HepG2 (cell line): ENCODE data around the gene CRIM1. TPM values are rescaled to one million over a fixed set of nuclear protein-coding genes. Genes with fewer than 3 reads are reported as not detected.

Source experiments
- ATAC-seq: fragments of 200-7000 bp; cut with Tn5 transposase; 3 replicates; pipeline ENCODE4 v1.9.1; 2020; ENCODE audit warnings: mild to moderate bottlenecking, moderate library complexity
- BruUV-seq: library from RNA; stranded (reverse); fragments of 400-500 nt; replicated peaks from 2 replicates; lab custom pipeline; 2021; lab: Mats Ljungman, UMichigan
- CTCF ChIA-PET: fragments of 300-600 bp; formaldehyde crosslinking; extraction: SDS; loops from one replicate; lab custom pipeline; 2021; ENCODE audit warnings: low total read pairs, inconsistent platforms, low intra/inter-chr PET ratio; lab: Yijun Ruan, JAX
- POLR2A ChIA-PET: fragments of 350-600 bp; sonication (Branson Sonifier 250); formaldehyde crosslinking; loops from one replicate; lab custom pipeline; 2020; ENCODE audit warnings: antibody characterized with exemption, inconsistent platforms; lab: Yijun Ruan, JAX
- DNase-seq: peaks from one replicate; pipeline ENCODE4 v3.0.0-alpha.2; 2015; ENCODE audit warnings: low spot score
- FAIRE-seq: peaks from 3 replicates; lab custom pipeline; 2011; peaks lifted over from hg19 to GRCh38; lab: Jason Lieb, UNC
- H2AFZ ChIP-seq: one replicate; pipeline ENCODE4 v1.6.1; 2011; ENCODE audit warnings: low read length, inconsistent platforms
- H3K27ac ChIP-seq: fragments of 300-600 bp; 3 replicates; pipeline ENCODE4 v1.8.0; 2011; ENCODE audit warnings: mixed run types, mild to moderate bottlenecking, mixed read lengths, low read length, inconsistent platforms; ENCODE audit not compliant: insufficient read depth; ENCODE audit errors: extremely low read length
- H3K27me3 ChIP-seq, 2 experiments: fragments of 200-600 bp in 1 of 2; 2 replicates in 1 of 2; 3 replicates in 1 of 2; pipeline versions ENCODE4 v1.6.0 to v1.8.0; 2011; ENCODE audit warnings: low read length in 2 of 2, mild to moderate bottlenecking in 2 of 2, moderate library complexity in 2 of 2, inconsistent platforms in 1 of 2; ENCODE audit not compliant: insufficient read depth in 2 of 2, control insufficient read depth in 1 of 2
- H3K36me3 ChIP-seq, 2 experiments: fragments of 200-600 bp in 1 of 2; replicated peaks in 1 of 2; 2 replicates in 1 of 2; 3 replicates in 1 of 2; pipeline versions ENCODE4 v1.5.1 to v1.8.0; 2011; ENCODE audit warnings: low read length in 2 of 2, inconsistent platforms in 1 of 2; ENCODE audit not compliant: insufficient read depth in 2 of 2, control insufficient read depth in 1 of 2
- H3K4me1 ChIP-seq: 2 replicates; pipeline ENCODE4 v1.5.1; 2012; ENCODE audit warnings: low read length, inconsistent platforms; ENCODE audit not compliant: insufficient read depth
- H3K4me2 ChIP-seq: 2 replicates; pipeline ENCODE4 v1.6.0; 2011; ENCODE audit warnings: low read depth, low read length, inconsistent platforms
- H3K4me3 ChIP-seq, 3 experiments: fragments of 200-600 bp in 1 of 3; sonication (generic), shearing (Covaris generic) in 1 of 3; replicated peaks in 1 of 3; 2 replicates each; pipeline ENCODE4 v1.5.1; 2011 to 2016; ENCODE audit warnings: low read length in 3 of 3, inconsistent platforms in 2 of 3, low read depth in 2 of 3, mild to moderate bottlenecking in 2 of 3, control low read depth in 1 of 3, mixed read lengths in 1 of 3; ENCODE audit not compliant: insufficient read depth in 1 of 3
- H3K79me2 ChIP-seq: one replicate; pipeline ENCODE4 v1.6.1; 2011; ENCODE audit warnings: low read length, inconsistent platforms; ENCODE audit not compliant: insufficient read depth
- H3K9ac ChIP-seq: 2 replicates; pipeline ENCODE4 v1.6.0; 2011; ENCODE audit warnings: mild to moderate bottlenecking, low read depth, low read length, inconsistent platforms; ENCODE audit not compliant: insufficient read depth
- H3K9me3 ChIP-seq: 2 replicates; pipeline ENCODE4 v1.5.1; 2012; ENCODE audit warnings: mild to moderate bottlenecking, low read length
- H4K20me1 ChIP-seq: 2 replicates; pipeline ENCODE4 v1.6.0; 2011; ENCODE audit warnings: inconsistent platforms, mild to moderate bottlenecking, low read length, moderate library complexity; ENCODE audit not compliant: insufficient read depth
- BORCS8-MEF2B ChIP-seq: sonication (generic); formaldehyde crosslinking; IDR thresholded peaks from 2 replicates; pipeline ENCODE4 v1.8.0; 2022; ENCODE audit warnings: mild to moderate bottlenecking, missing genetic modification reagents
- FOXM1 ChIP-seq: sonication (generic); formaldehyde crosslinking; IDR thresholded peaks from 2 replicates; pipeline ENCODE4 v1.5.0; 2020; ENCODE audit warnings: missing genetic modification reagents
- HNF4G ChIP-seq, 2 experiments: sonication (generic) in 1 of 2; formaldehyde crosslinking in 1 of 2; IDR thresholded peaks; 2 replicates each; pipeline versions ENCODE4 v1.4.0 to v1.6.1; 2011 to 2020; ENCODE audit warnings: borderline replicate concordance in 2 of 2, low read depth in 2 of 2, mild to moderate bottlenecking in 2 of 2, low read length in 1 of 2, missing genetic modification reagents in 1 of 2, moderate library complexity in 1 of 2
- MATR3 ChIP-seq: sonication (generic); formaldehyde crosslinking; IDR thresholded peaks from 2 replicates; pipeline ENCODE4 v1.4.0; 2020; ENCODE audit warnings: missing genetic modification reagents
- MIER3 ChIP-seq: IDR thresholded peaks from 2 replicates; pipeline ENCODE4 v1.6.1; 2016; ENCODE audit warnings: missing compliant biosample characterization, borderline replicate concordance
- NFE2L2 ChIP-seq: fragments of 150-350 bp; IDR thresholded peaks from 2 replicates; pipeline ENCODE4 v1.6.1; 2014; ENCODE audit warnings: low read length
- NR3C1 ChIP-seq: sonication (generic); formaldehyde crosslinking; IDR thresholded peaks from 2 replicates; pipeline ENCODE4 v1.4.0; 2020; ENCODE audit warnings: missing genetic modification reagents
- SRF ChIP-seq: IDR thresholded peaks from 2 replicates; pipeline ENCODE4 v1.6.1; 2011; ENCODE audit warnings: mild to moderate bottlenecking, low read depth, low read length, moderate library complexity
- ZBTB42 ChIP-seq: sonication (generic); formaldehyde crosslinking; IDR thresholded peaks from 2 replicates; pipeline ENCODE4 v1.5.0; 2020; ENCODE audit warnings: mild to moderate bottlenecking, missing genetic modification reagents
- ZFP91 ChIP-seq: sonication (generic); formaldehyde crosslinking; IDR thresholded peaks from 2 replicates; pipeline ENCODE4 v1.9.0; 2022; ENCODE audit warnings: missing genetic modification reagents, mild to moderate bottlenecking, borderline replicate concordance
- ZNF253 ChIP-seq: sonication (generic); formaldehyde crosslinking; IDR thresholded peaks from 2 replicates; pipeline ENCODE4 v1.8.0; 2022; ENCODE audit warnings: mild to moderate bottlenecking, missing genetic modification reagents, borderline replicate concordance
- ZNF260 ChIP-seq: sonication (generic); formaldehyde crosslinking; IDR thresholded peaks from 2 replicates; pipeline ENCODE4 v1.4.0; 2020; ENCODE audit warnings: missing genetic modification reagents, low read depth, mild to moderate bottlenecking, borderline replicate concordance
- ZNF530 ChIP-seq: sonication (generic); formaldehyde crosslinking; IDR thresholded peaks from 2 replicates; pipeline ENCODE4 v1.5.0; 2020; ENCODE audit warnings: low read depth, mild to moderate bottlenecking, missing genetic modification reagents
- ZNF766 ChIP-seq: sonication (generic); formaldehyde crosslinking; IDR thresholded peaks from 2 replicates; pipeline ENCODE4 v1.5.0; 2020; ENCODE audit warnings: missing genetic modification reagents, borderline replicate concordance
- ZNF772 ChIP-seq: sonication (generic); formaldehyde crosslinking; IDR thresholded peaks from 2 replicates; pipeline ENCODE4 v1.5.0; 2020; ENCODE audit warnings: mild to moderate bottlenecking, missing genetic modification reagents
- ZSCAN21 ChIP-seq: sonication (generic); formaldehyde crosslinking; IDR thresholded peaks from 2 replicates; pipeline ENCODE4 v1.8.0; 2022; ENCODE audit warnings: mild to moderate bottlenecking, missing genetic modification reagents, moderate library complexity, borderline replicate concordance
- ZSCAN29 ChIP-seq: sonication (generic); formaldehyde crosslinking; conservative IDR thresholded peaks from 2 replicates; pipeline ENCODE4 v1.4.0; 2020; ENCODE audit warnings: mild to moderate bottlenecking, missing genetic modification reagents
- WGBS: methylation state at CpG from one replicate; pipeline ENCODE4 v1.1.6; 2017; ENCODE audit warnings: low lambda C conversion rate; 5-methylcytosine and 5-hydroxymethylcytosine counted together
- in situ Hi-C: cut with HindIII; loops from 2 replicates; pipeline ENCODE4 v1.10.0; 2017; ENCODE audit warnings: low pct_unique_long_range_greater_than_20kb; ENCODE audit not compliant: extremely low pct_ligation_motif_present
- intact Hi-C: fragments of 100-400 bp; cut with micrococcal nuclease; formaldehyde crosslinking; loops from one replicate; pipeline ENCODE4 v1.10.0; 2022; ENCODE audit not compliant: unreplicated experiment
- polyA plus RNA-seq, 8 experiments: library from polyadenylated mRNA; depleted of rRNA in 3 of 8; stranded (reverse) in 7 of 8; unstranded in 1 of 8; fragments of >200 nt; fragmentation: Illumina TruSeq in 4 of 8; extraction: Trizol in 4 of 8; gene quantifications; 2 replicates each; pipeline versions ENCODE4 v1.2.1 to v1.2.3, GENCODE V29; 2011 to 2016; ENCODE audit warnings: low read depth in 4 of 8, missing spikeins in 1 of 8, mixed read lengths in 1 of 8; ENCODE audit not compliant: insufficient read depth in 1 of 8
- total RNA-seq, 5 experiments: library from RNA; depleted of rRNA; stranded (reverse); fragments of >200 nt; fragmentation: Illumina TruSeq; extraction: Trizol; gene quantifications; 2 replicates each; pipeline ENCODE4 v1.2.3, GENCODE V29; 2016; ENCODE audit warnings: low read depth in 1 of 5
- TF ChIP-seq, protein P1 (sequence below): sonication (generic); formaldehyde crosslinking; IDR thresholded peaks from 2 replicates; pipeline ENCODE4 v1.8.1; 2023; ENCODE audit warnings: missing genetic modification reagents, inconsistent platforms, borderline replicate concordance
- TF ChIP-seq, protein P2 (sequence below): sonication (generic); formaldehyde crosslinking; conservative IDR thresholded peaks from 2 replicates; pipeline ENCODE4 v1.4.0; 2020; ENCODE audit warnings: missing genetic modification reagents

Gene CRIM1
- total and polyA plus RNA-seq, 2 of the 13 experiments (the other 11 are each of a cell fraction or from before 2014, with no cell fraction given), result 39.1 to 69.9 TPM

- 0 out of 2 replicates have a peak, but pooled peaks have one; percentile 9 for TF ChIP-seq ZSCAN29 (CRISPR knock-in tag)
- no peak for TF ChIP-seq HNF4G (IDR thresholded peaks at IDR 0.05; ENCODE audit: borderline replicate concordance, low read depth, low read length)
- no peak for TF ChIP-seq HNF4G (CRISPR knock-in tag; IDR thresholded peaks at IDR 0.05; ENCODE audit: borderline replicate concordance, low read depth)
- no peak for TF ChIP-seq NR3C1 (CRISPR knock-in tag)
- TF ChIP-seq MIER3 (CRISPR knock-in tag), result no peak
- TF ChIP-seq ZFP91 (CRISPR knock-in tag), result peak; percentile 65
Measured at GRCh38 chr2:36367895-36368353, 12.3 kb downstream of the CRIM1 start (continued).

- FAIRE-seq (no peak), DNase-seq (no peak), ATAC-seq (no peak)
- peak overlapping the region; percentile 36 for H3K4me2 ChIP-seq
- ChIA-PET POLR2A (interaction anchor here (1.3 to 2.8 kb wide), 3 partner anchors 8 to 13 kb away, joined by 7 read pairs; partner anchors contain the start of gene CRIM1), CTCF (interaction anchor here (1.0 kb wide), 1 partner anchor 10 kb away, joined by 3 read pairs; no protein-coding TSS in a partner anchor)
- H4K20me1 ChIP-seq, result peaks cover 65% of the 10 kb centered on the region
- H3K79me2 ChIP-seq, result peaks cover 100% of the 10 kb centered on the region
- intact Hi-C loops, result loop anchor here (1.0 kb wide), 1 partner anchor 11 kb away; no protein-coding TSS in a partner anchor
- peak overlapping the region; percentile 51 for H3K27ac ChIP-seq
- WGBS, result 85% methylated on average over 6 of the region's 6 CpGs
- no peak overlapping the region for H3K9ac ChIP-seq
- H3K4me1 ChIP-seq, result peaks cover 94% of the 10 kb centered on the region
- no peaks in the 10 kb centered on the region for H3K27me3 ChIP-seq
- no peak overlapping the region for H2AFZ ChIP-seq
- TF ChIP-seq ZNF530 (CRISPR knock-in tag) (no peak), ZNF260 (no peak), ZNF772 (no peak), MATR3 (no peak), SRF (no peak), ZNF253 (CRISPR knock-in tag) (no peak), ZSCAN21 (CRISPR knock-in tag) (no peak), FOXM1 (CRISPR knock-in tag) (no peak), NFE2L2 (no peak), ZBTB42 (CRISPR knock-in tag) (no peak), ZNF766 (CRISPR knock-in tag) (no peak), BORCS8-MEF2B (CRISPR knock-in tag) (no peak)
- TF ChIP-seq, protein P1, sequence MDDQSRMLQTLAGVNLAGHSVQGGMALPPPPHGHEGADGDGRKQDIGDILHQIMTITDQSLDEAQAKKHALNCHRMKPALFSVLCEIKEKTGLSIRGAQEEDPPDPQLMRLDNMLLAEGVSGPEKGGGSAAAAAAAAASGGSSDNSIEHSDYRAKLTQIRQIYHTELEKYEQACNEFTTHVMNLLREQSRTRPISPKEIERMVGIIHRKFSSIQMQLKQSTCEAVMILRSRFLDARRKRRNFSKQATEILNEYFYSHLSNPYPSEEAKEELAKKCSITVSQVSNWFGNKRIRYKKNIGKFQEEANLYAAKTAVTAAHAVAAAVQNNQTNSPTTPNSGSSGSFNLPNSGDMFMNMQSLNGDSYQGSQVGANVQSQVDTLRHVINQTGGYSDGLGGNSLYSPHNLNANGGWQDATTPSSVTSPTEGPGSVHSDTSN, result no peak
- TF ChIP-seq, protein P2, sequence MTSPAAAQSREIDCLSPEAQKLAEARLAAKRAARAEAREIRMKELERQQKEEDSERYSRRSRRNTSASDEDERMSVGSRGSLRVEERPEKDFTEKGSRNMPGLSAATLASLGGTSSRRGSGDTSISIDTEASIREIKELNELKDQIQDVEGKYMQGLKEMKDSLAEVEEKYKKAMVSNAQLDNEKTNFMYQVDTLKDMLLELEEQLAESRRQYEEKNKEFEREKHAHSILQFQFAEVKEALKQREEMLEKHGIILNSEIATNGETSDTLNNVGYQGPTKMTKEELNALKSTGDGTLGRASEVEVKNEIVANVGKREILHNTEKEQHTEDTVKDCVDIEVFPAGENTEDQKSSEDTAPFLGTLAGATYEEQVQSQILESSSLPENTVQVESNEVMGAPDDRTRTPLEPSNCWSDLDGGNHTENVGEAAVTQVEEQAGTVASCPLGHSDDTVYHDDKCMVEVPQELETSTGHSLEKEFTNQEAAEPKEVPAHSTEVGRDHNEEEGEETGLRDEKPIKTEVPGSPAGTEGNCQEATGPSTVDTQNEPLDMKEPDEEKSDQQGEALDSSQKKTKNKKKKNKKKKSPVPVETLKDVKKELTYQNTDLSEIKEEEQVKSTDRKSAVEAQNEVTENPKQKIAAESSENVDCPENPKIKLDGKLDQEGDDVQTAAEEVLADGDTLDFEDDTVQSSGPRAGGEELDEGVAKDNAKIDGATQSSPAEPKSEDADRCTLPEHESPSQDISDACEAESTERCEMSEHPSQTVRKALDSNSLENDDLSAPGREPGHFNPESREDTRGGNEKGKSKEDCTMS, result no peak
- in situ Hi-C loops, result no loop called here
- no TSS peak for BruUV-seq
- H3K9me3 ChIP-seq, result no peaks in the 10 kb centered on the region
- no peak overlapping the region for H3K4me3 ChIP-seq
- H3K36me3 ChIP-seq, result peaks cover 5% of the 10 kb centered on the region in 2 experiments; a peak in 4 of 5 replicates
Measured at GRCh38 chr2:36368438-36368837, 12.9 kb downstream of the CRIM1 start.
